Measurements from ENCODE around the gene PSAPL1.
A peak's percentile ranks its signal among the peaks of the same experiment; 100 is the strongest.

Gene PSAPL1

GRCh38 chr4:7434766-7435150 lies at the start of gene PSAPL1:
Gene PSAPL1, minus strand, starts transcription at chr4:7434930. Its CDS starts 51 bp downstream, at chr4:7434879.
- peak in 1 of 2 experiments; percentile 41 for DNase-seq

- no peak for DNase-seq
Observed at GRCh38 chr4:7481227-7481626, 46.5 kb upstream of the PSAPL1 start.

GRCh38 chr4:7480423-7480822 lies 45.7 kb upstream of the PSAPL1 start:
- no peak for DNase-seq

GRCh38 chr4:7478665-7479064 lies 43.9 kb upstream of the PSAPL1 start:
- DNase-seq = no peak

GRCh38 chr4:7477695-7478094 lies 43.0 kb upstream of the PSAPL1 start:
- no peak for DNase-seq

GRCh38 chr4:7476820-7477219 lies 42.1 kb upstream of the PSAPL1 start:
- no peak for DNase-seq

- DNase-seq = no peak
Observed at GRCh38 chr4:7475207-7475606, 40.5 kb upstream of the PSAPL1 start.

GRCh38 chr4:7474320-7474719 lies 39.6 kb upstream of the PSAPL1 start:
- no peak for DNase-seq

GRCh38 chr4:7473081-7473480 lies 38.4 kb upstream of the PSAPL1 start:
- DNase-seq = no peak

GRCh38 chr4:7472442-7473013 lies 37.8 kb upstream of the PSAPL1 start:
- no peak for DNase-seq

- no peak for DNase-seq
Observed at GRCh38 chr4:7470522-7471128, 35.9 kb upstream of the PSAPL1 start.

- no peak for DNase-seq
Observed at GRCh38 chr4:7470111-7470510, 35.4 kb upstream of the PSAPL1 start.

- no peak for DNase-seq
Observed at GRCh38 chr4:7469023-7469422, 34.3 kb upstream of the PSAPL1 start.

GRCh38 chr4:7467471-7467870 lies 32.7 kb upstream of the PSAPL1 start:
- DNase-seq = no peak

GRCh38 chr4:7466904-7467303 lies 32.2 kb upstream of the PSAPL1 start:
- DNase-seq = no peak

GRCh38 chr4:7466215-7466614 lies 31.5 kb upstream of the PSAPL1 start:
- no peak for DNase-seq

- no peak for DNase-seq
Observed at GRCh38 chr4:7465017-7465416, 30.3 kb upstream of the PSAPL1 start.

GRCh38 chr4:7464259-7464655 lies 29.5 kb upstream of the PSAPL1 start:
- no peak for DNase-seq

GRCh38 chr4:7463566-7464258 lies 29.0 kb upstream of the PSAPL1 start:
- DNase-seq = no peak

GRCh38 chr4:7462509-7462971 lies 27.8 kb upstream of the PSAPL1 start:
- peak in 1 of 2 experiments; percentile 20 for DNase-seq

- no peak for DNase-seq
Observed at GRCh38 chr4:7461230-7461629, 26.5 kb upstream of the PSAPL1 start.

GRCh38 chr4:7460566-7460965 lies 25.8 kb upstream of the PSAPL1 start:
- DNase-seq = no peak

GRCh38 chr4:7459471-7459870 lies 24.7 kb upstream of the PSAPL1 start:
- DNase-seq = no peak

- no peak for DNase-seq
Observed at GRCh38 chr4:7458477-7458876, 23.7 kb upstream of the PSAPL1 start.

- DNase-seq = no peak
Observed at GRCh38 chr4:7458066-7458425, 23.3 kb upstream of the PSAPL1 start.

Measured in NCI-H526 (cell line).